Measurements from ENCODE around the gene TTI1.
"Not testable (repeated sequence)": the region's sequence is repeated elsewhere in the genome, so short reads cannot be mapped to it uniquely, and the experiment has no call there.

The TTI1 gene

GRCh38 chr20:38052870-38053269 is 19.6 kb upstream of the TTI1 start:
- DNase-seq: no peak

GRCh38 chr20:38050686-38051085 is 17.4 kb upstream of the TTI1 start:
- no peak for DNase-seq

- DNase-seq: no peak
Observed at GRCh38 chr20:38049800-38050199, 16.5 kb upstream of the TTI1 start.

GRCh38 chr20:38046572-38046971 is 13.3 kb upstream of the TTI1 start:
- DNase-seq: no peak

GRCh38 chr20:38044685-38045084 is 11.4 kb upstream of the TTI1 start:
- no peak for DNase-seq

GRCh38 chr20:38043512-38044300 is 10.4 kb upstream of the TTI1 start:
- DNase-seq: peak; percentile 48

GRCh38 chr20:38040276-38040675 is 7.0 kb upstream of the TTI1 start:
- no peak for DNase-seq

- no peak for DNase-seq
Observed at GRCh38 chr20:38036366-38036765, 3.1 kb upstream of the TTI1 start.

- DNase-seq: no peak
Observed at GRCh38 chr20:38034961-38035360, 1.7 kb upstream of the TTI1 start.

GRCh38 chr20:38034108-38034649 is 923 bp upstream of the TTI1 start:
- DNase-seq: no peak

- DNase-seq: peak; percentile 80
Observed at GRCh38 chr20:38032585-38033329, 499 bp downstream of the TTI1 start.

- no peak for DNase-seq
Observed at GRCh38 chr20:38031957-38032356, 1.3 kb downstream of the TTI1 start.

GRCh38 chr20:38029453-38029852 is 3.8 kb downstream of the TTI1 start:
- no peak for DNase-seq

GRCh38 chr20:38024496-38024895 is 8.8 kb downstream of the TTI1 start:
- no peak for DNase-seq

GRCh38 chr20:38023181-38024001 is 9.9 kb downstream of the TTI1 start:
- no peak for DNase-seq

GRCh38 chr20:38021087-38021772 is 12.0 kb downstream of the TTI1 start:
- DNase-seq: no peak

GRCh38 chr20:38018385-38018784 is 14.9 kb downstream of the TTI1 start:
- DNase-seq: no peak

GRCh38 chr20:38017959-38018358 is 15.3 kb downstream of the TTI1 start:
- no peak for DNase-seq

- DNase-seq: no peak
Observed at GRCh38 chr20:38013887-38014286, 19.4 kb downstream of the TTI1 start.

GRCh38 chr20:38012332-38012731 is 20.9 kb downstream of the TTI1 start:
- DNase-seq: no peak

GRCh38 chr20:38011696-38012095 is 21.6 kb downstream of the TTI1 start:
- no peak for DNase-seq

- not testable (repeated sequence) for DNase-seq
Observed at GRCh38 chr20:38009416-38009815, 23.8 kb downstream of the TTI1 start.

Measured in activated CD4-positive, alpha-beta T cell treated with anti-CD3 and anti-CD28 coated beads for 48 hours (primary cell).